ENCODE measurements around the gene ERC1.

GRCh38 chr12:1102791-1103450 is 111.9 kb downstream of the ERC1 start:
- TF ChIP-seq CTCF (IDR thresholded peaks at IDR 0.05; ENCODE audit: poor library complexity) (no peak), EZH2 (IDR thresholded peaks at IDR 0.05; ENCODE audit: borderline replicate concordance) (no peak), EZH2phosphoT487 (IDR thresholded peaks at IDR 0.05; ENCODE audit: low read depth, severe bottlenecking, unreplicated experiment) (no peak)

All from hepatocyte (in vitro differentiated cells).